ENCODE data around the gene AKAP7. TPM values are rescaled to one million over a fixed set of nuclear protein-coding genes. Genes with fewer than 3 reads are reported as not detected.

Gene AKAP7
- polyA plus RNA-seq, 3 donors = 2.4 to 4.9 (median 3.4) TPM

DNA sequence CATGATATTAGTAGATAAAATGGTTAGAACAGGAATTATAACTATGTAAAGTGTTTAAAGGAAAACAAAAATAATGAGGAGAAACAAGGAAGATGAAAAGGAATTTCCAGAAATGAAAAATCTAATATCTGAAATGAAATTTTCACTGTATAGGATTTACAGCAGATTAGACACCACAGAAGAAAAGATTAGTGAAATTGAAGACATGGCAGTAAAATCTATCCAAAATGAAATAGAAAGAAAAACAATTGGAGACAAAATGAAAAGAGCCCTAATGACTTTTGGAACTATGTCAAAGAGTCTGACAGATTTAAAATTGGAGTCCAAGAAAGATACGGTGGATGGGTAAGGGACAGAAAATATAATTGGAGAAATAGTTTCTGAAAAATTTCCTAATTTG lies 174.2 kb downstream of the AKAP7 start:
- Histone ChIP-seq H3K4me1 (ENCODE audit: control insufficient read depth in 1 of 2, insufficient read depth in 2 of 2, low read length in 2 of 2) (no peaks in the 10 kb centered on the region), H3K79me2 (ENCODE audit: insufficient read depth, low read length) (no peaks in the 10 kb centered on the region), H4K20me1 (ENCODE audit: insufficient read depth, low read length) (no peaks in the 10 kb centered on the region), H3K4me2 (replicated peaks; ENCODE audit: extremely low read depth, low read length, poor library complexity, severe bottlenecking) (no peak overlapping the region), H3K27me3 (ENCODE audit: control insufficient read depth in 2 of 2, insufficient read depth in 2 of 2, low read length in 2 of 2) (no peaks in the 10 kb centered on the region), H3K9me3 (replicated peaks in 1 of 2; ENCODE audit: control insufficient read depth in 1 of 2, insufficient read depth in 1 of 2, low read length in 2 of 2) (peaks cover 0 to 8% of the 10 kb centered on the region in 2 donors), H3K9ac (ENCODE audit: insufficient read depth, low read length, poor library complexity, severe bottlenecking) (no peak overlapping the region), H3K36me3 (replicated peaks in 1 of 2; ENCODE audit: control insufficient read depth in 1 of 2, insufficient read depth in 2 of 2, low read length in 2 of 2) (no peaks in the 10 kb centered on the region), H3K4me3 (replicated peaks in 1 of 3; ENCODE audit: low read depth in 2 of 3, low read length in 3 of 3) (no peak overlapping the region), H2AFZ (ENCODE audit: insufficient read depth, low read depth, low read length, poor library complexity, severe bottlenecking) (no peak overlapping the region), H3K27ac (ENCODE audit: low read depth in 1 of 2, low read length in 2 of 2) (no peak overlapping the region)
- intact Hi-C loops (cut with micrococcal nuclease) = no loop called here
- Mint-ChIP-seq H3K27ac (no peak overlapping the region), H3K36me3 (no peaks in the 10 kb centered on the region), H3K27me3 (ENCODE audit: low read depth in 3 of 3) (peaks cover 0 to 4% (median 4%) of the 10 kb centered on the region in 3 donors), H3K4me1 (peaks cover 2% of the 10 kb centered on the region), H3K9me3 (peaks cover 2 to 24% (median 15%) of the 10 kb centered on the region in 7 donors), H3K4me3 (no peak overlapping the region)
- TF ChIP-seq, protein P1, sequence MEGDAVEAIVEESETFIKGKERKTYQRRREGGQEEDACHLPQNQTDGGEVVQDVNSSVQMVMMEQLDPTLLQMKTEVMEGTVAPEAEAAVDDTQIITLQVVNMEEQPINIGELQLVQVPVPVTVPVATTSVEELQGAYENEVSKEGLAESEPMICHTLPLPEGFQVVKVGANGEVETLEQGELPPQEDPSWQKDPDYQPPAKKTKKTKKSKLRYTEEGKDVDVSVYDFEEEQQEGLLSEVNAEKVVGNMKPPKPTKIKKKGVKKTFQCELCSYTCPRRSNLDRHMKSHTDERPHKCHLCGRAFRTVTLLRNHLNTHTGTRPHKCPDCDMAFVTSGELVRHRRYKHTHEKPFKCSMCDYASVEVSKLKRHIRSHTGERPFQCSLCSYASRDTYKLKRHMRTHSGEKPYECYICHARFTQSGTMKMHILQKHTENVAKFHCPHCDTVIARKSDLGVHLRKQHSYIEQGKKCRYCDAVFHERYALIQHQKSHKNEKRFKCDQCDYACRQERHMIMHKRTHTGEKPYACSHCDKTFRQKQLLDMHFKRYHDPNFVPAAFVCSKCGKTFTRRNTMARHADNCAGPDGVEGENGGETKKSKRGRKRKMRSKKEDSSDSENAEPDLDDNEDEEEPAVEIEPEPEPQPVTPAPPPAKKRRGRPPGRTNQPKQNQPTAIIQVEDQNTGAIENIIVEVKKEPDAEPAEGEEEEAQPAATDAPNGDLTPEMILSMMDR (IDR thresholded peaks at IDR 0.05) = no peak
- no peak for DNase-seq
- no CpG with 5 or more reads among the region's 1 CpG for WGBS (ENCODE audit: insufficient coverage)

DNA sequence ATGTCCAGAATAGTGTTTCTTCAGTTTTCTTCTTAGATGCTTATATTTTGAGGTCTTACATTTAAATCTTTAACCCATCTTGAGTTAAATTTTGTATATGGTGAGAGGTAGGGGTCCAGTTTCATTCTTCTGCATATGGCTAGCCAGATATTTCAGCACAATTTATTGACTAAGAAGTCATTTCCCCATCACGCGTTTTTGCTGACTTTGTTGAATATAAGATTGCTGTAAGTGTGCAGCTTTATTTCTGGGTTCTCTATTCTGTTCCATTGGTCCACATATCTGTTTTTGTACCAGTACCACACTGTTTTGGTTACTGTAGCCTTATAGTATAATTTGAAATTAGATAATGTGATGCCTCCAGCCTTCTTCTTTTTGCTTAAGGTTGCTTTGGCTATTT lies 179.6 kb downstream of the AKAP7 start:
- Histone ChIP-seq H3K4me2 (replicated peaks; ENCODE audit: extremely low read depth, low read length, poor library complexity, severe bottlenecking) (no peak overlapping the region), H3K4me3 (replicated peaks in 1 of 3; ENCODE audit: low read depth in 2 of 3, low read length in 3 of 3) (no peak overlapping the region), H3K36me3 (replicated peaks in 1 of 2; ENCODE audit: control insufficient read depth in 1 of 2, insufficient read depth in 2 of 2, low read length in 2 of 2) (no peaks in the 10 kb centered on the region), H2AFZ (ENCODE audit: insufficient read depth, low read depth, low read length, poor library complexity, severe bottlenecking) (no peak overlapping the region), H3K9ac (ENCODE audit: insufficient read depth, low read length, poor library complexity, severe bottlenecking) (no peak overlapping the region), H3K9me3 (replicated peaks in 1 of 2; ENCODE audit: control insufficient read depth in 1 of 2, insufficient read depth in 1 of 2, low read length in 2 of 2) (peaks cover 0 to 3% of the 10 kb centered on the region in 2 donors), H4K20me1 (ENCODE audit: insufficient read depth, low read length) (no peaks in the 10 kb centered on the region), H3K79me2 (ENCODE audit: insufficient read depth, low read length) (no peaks in the 10 kb centered on the region), H3K27ac (ENCODE audit: low read depth in 1 of 2, low read length in 2 of 2) (no peak overlapping the region), H3K4me1 (ENCODE audit: control insufficient read depth in 1 of 2, insufficient read depth in 2 of 2, low read length in 2 of 2) (no peaks in the 10 kb centered on the region), H3K27me3 (ENCODE audit: control insufficient read depth in 2 of 2, insufficient read depth in 2 of 2, low read length in 2 of 2) (no peaks in the 10 kb centered on the region)
- Mint-ChIP-seq H3K4me1 (no peaks in the 10 kb centered on the region), H3K27ac (no peak overlapping the region), H3K27me3 (ENCODE audit: low read depth in 3 of 3) (peaks cover 0 to 3% (median 0%) of the 10 kb centered on the region in 3 donors), H3K4me3 (no peak overlapping the region), H3K36me3 (no peaks in the 10 kb centered on the region), H3K9me3 (peaks cover 2 to 19% (median 6%) of the 10 kb centered on the region in 7 donors)
- intact Hi-C loops (cut with micrococcal nuclease) = no loop called here
- TF ChIP-seq, protein P1 (IDR thresholded peaks at IDR 0.05) = no peak
- no peak for DNase-seq
- no CpG with 5 or more reads among the region's 2 CpGs for WGBS (ENCODE audit: insufficient coverage)

All from CD14-positive monocyte (primary cell).